OCI-LY1 (cell line): ENCODE results near the gene PLOD2.

Experiments used
- H2AFZ ChIP-seq: fragments of 200-600 bp; sonication (generic), shearing (Covaris generic); 2 replicates; pipeline ENCODE4 v1.6.0; 2014; ENCODE audit warnings: antibody characterized with exemption, mild to moderate bottlenecking, low read length
- H3F3A ChIP-seq: fragments of 200-600 bp; sonication (generic), shearing (Covaris generic); 2 replicates; pipeline ENCODE4 v1.6.0; 2014; ENCODE audit warnings: mild to moderate bottlenecking, antibody characterized with exemption, low read length, moderate library complexity; ENCODE audit not compliant: insufficient read depth
- H3K27ac ChIP-seq: fragments of 200-600 bp; sonication (generic); 2 replicates; pipeline ENCODE4 v1.5.1; 2014; ENCODE audit warnings: low read length, mixed run types, mild to moderate bottlenecking, low read depth; ENCODE audit not compliant: poor library complexity, severe bottlenecking
- H3K27me3 ChIP-seq: fragments of 200-600 bp; sonication (generic); 2 replicates; pipeline ENCODE4 v1.6.0; 2014; ENCODE audit warnings: antibody characterized with exemption, mild to moderate bottlenecking, low read length, moderate library complexity; ENCODE audit not compliant: insufficient read depth
- H3K36me3 ChIP-seq: fragments of 200-600 bp; sonication (generic); 2 replicates; pipeline ENCODE4 v1.6.1; 2014; ENCODE audit warnings: mild to moderate bottlenecking, antibody characterized with exemption, low read length, moderate library complexity, mixed read lengths; ENCODE audit not compliant: insufficient read depth
- H3K4me1 ChIP-seq: fragments of 200-600 bp; sonication (generic); 2 replicates; pipeline ENCODE4 v1.5.1; 2014; ENCODE audit warnings: mild to moderate bottlenecking, low read length, moderate library complexity; ENCODE audit not compliant: insufficient read depth, severe bottlenecking
- H3K4me2 ChIP-seq: fragments of 200-600 bp; sonication (generic), shearing (Covaris generic); 2 replicates; pipeline ENCODE4 v1.6.1; 2014; ENCODE audit warnings: low read length
- H3K4me3 ChIP-seq: fragments of 200-600 bp; sonication (generic); 2 replicates; pipeline ENCODE4 v1.5.1; 2014; ENCODE audit warnings: low read length, low read depth, mild to moderate bottlenecking, mixed read lengths; ENCODE audit not compliant: poor library complexity, severe bottlenecking
- H3K79me2 ChIP-seq: fragments of 200-600 bp; shearing (Covaris generic); 2 replicates; pipeline ENCODE4 v1.6.1; 2016; ENCODE audit warnings: mixed run types, low read length, mixed read lengths; ENCODE audit not compliant: insufficient read depth
- H3K9ac ChIP-seq: fragments of 200-600 bp; sonication (generic), shearing (Covaris generic); 2 replicates; pipeline ENCODE4 v1.6.1; 2014; ENCODE audit warnings: mild to moderate bottlenecking, low read length, mixed read lengths
- H3K9me2 ChIP-seq: fragments of 200-600 bp; sonication (generic), shearing (Covaris generic); 2 replicates; pipeline ENCODE4 v1.6.1; 2014; ENCODE audit warnings: low read depth, mild to moderate bottlenecking, low read length, mixed read lengths
- H3K9me3 ChIP-seq: fragments of 200-600 bp; shearing (Covaris generic); 2 replicates; pipeline ENCODE4 v1.6.1; 2014; ENCODE audit warnings: low read length, mixed read lengths
- H4K20me1 ChIP-seq: fragments of 200-600 bp; sonication (generic), shearing (Covaris generic); 2 replicates; pipeline ENCODE4 v1.6.0; 2016; ENCODE audit warnings: mild to moderate bottlenecking, low read length; ENCODE audit not compliant: insufficient read depth
- CTCF ChIP-seq: fragments of 200-600 bp; sonication (generic), shearing (Covaris generic); IDR thresholded peaks from 2 replicates; pipeline ENCODE4 v1.5.1; 2017; ENCODE audit warnings: mild to moderate bottlenecking, antibody characterized with exemption, low read length, moderate library complexity, mixed read lengths
- EZH2 ChIP-seq: fragments of 200-600 bp; sonication (generic), shearing (Covaris generic); IDR thresholded peaks from 2 replicates; pipeline ENCODE4 v1.8.0; 2017; ENCODE audit warnings: borderline replicate concordance, mixed run types, mild to moderate bottlenecking, antibody characterized with exemption, low read length, moderate library complexity, mixed read lengths

Gene PLOD2

DNA sequence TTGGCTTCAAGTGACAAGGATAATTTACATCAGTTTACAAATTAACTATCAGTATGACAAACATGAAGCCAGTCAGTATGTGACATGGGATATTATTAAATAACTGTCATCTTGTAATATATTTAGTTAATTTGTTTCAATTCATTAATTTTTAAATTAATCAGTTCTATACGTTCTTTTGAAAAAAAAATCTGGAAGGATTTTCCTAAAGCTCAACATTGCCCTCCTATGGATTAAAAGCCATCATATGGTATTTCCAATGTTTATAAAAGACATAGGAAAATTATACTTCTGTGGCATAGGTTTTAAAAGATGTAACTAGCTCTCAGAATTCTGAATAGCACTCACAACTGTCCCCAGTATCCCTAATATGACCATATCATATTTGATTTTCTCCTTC is 134.4 kb downstream of the PLOD2 start:
- Histone ChIP-seq H3K79me2 (no peaks in the 10 kb centered on the region), H3F3A (no peaks in the 10 kb centered on the region), H4K20me1 (no peaks in the 10 kb centered on the region), H3K9ac (no peak overlapping the region), H2AFZ (no peak overlapping the region), H3K9me2 (no peaks in the 10 kb centered on the region), H3K27ac (no peak overlapping the region), H3K27me3 (no peaks in the 10 kb centered on the region), H3K4me2 (no peak overlapping the region), H3K9me3 (no peaks in the 10 kb centered on the region), H3K36me3 (no peaks in the 10 kb centered on the region), H3K4me3 (no peak overlapping the region), H3K4me1 (no peaks in the 10 kb centered on the region)
- no peak for TF ChIP-seq EZH2
- TF ChIP-seq CTCF, result no peak

DNA sequence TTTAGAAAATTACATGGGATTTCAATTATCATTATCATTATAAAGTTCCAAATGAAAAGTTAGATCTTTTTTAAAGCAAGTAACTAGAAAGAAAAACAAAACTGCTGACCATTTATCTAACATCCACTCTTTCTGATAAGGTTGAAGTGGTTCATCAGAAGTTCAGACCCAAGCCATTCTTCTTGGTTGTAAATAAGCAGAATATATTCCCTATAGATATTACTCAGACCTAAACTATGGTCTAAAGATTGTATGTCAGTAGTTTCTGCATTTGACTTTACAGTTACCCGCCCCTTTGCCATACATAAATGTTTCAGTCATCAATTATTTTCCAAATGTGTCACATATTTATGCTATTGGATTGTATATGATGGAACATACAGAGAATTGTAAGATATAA is 136.7 kb downstream of the PLOD2 start:
- H3K27me3 ChIP-seq, result no peaks in the 10 kb centered on the region
- no peaks in the 10 kb centered on the region for H3K9me2 ChIP-seq
- H4K20me1 ChIP-seq, result no peaks in the 10 kb centered on the region
- no peak overlapping the region for H2AFZ ChIP-seq
- no peak overlapping the region for H3K9ac ChIP-seq
- H3K36me3 ChIP-seq, result no peaks in the 10 kb centered on the region
- H3K9me3 ChIP-seq, result no peaks in the 10 kb centered on the region
- no peaks in the 10 kb centered on the region for H3F3A ChIP-seq
- TF ChIP-seq CTCF (no peak), EZH2 (no peak)
- H3K27ac ChIP-seq, result no peak overlapping the region
- no peaks in the 10 kb centered on the region for H3K4me1 ChIP-seq
- no peak overlapping the region for H3K4me2 ChIP-seq
- H3K4me3 ChIP-seq, result no peak overlapping the region
- H3K79me2 ChIP-seq, result no peaks in the 10 kb centered on the region

GRCh38 chr3:146020969-146021368 is 140.0 kb downstream of the PLOD2 start:
- H3K9me3 ChIP-seq, result no peaks in the 10 kb centered on the region
- H3K9me2 ChIP-seq, result no peaks in the 10 kb centered on the region
- TF ChIP-seq EZH2, result no peak
- no peak for TF ChIP-seq CTCF
- H3K4me2 ChIP-seq, result no peak overlapping the region
- H3K27ac ChIP-seq, result no peak overlapping the region
- no peaks in the 10 kb centered on the region for H3K79me2 ChIP-seq
- no peaks in the 10 kb centered on the region for H3K27me3 ChIP-seq
- no peak overlapping the region for H2AFZ ChIP-seq
- H3K9ac ChIP-seq, result no peak overlapping the region
- H3K4me3 ChIP-seq, result no peak overlapping the region
- H3K4me1 ChIP-seq, result no peaks in the 10 kb centered on the region
- H4K20me1 ChIP-seq, result no peaks in the 10 kb centered on the region
- H3F3A ChIP-seq, result no peaks in the 10 kb centered on the region
- no peaks in the 10 kb centered on the region for H3K36me3 ChIP-seq
